OCI-LY1 (cell line): ENCODE results near the gene PXN.

Experiments used
- EZH2 ChIP-seq: fragments of 200-600 bp; sonication (generic), shearing (Covaris generic); IDR thresholded peaks from 2 replicates; pipeline ENCODE4 v1.8.0; 2017; ENCODE audit warnings: borderline replicate concordance, mixed run types, mild to moderate bottlenecking, antibody characterized with exemption, low read length, moderate library complexity, mixed read lengths
- TF ChIP-seq, protein P1 (sequence below): fragments of 200-600 bp; sonication (generic), shearing (Covaris generic); IDR thresholded peaks from 2 replicates; pipeline ENCODE4 v1.5.1; 2017; ENCODE audit warnings: mild to moderate bottlenecking, antibody characterized with exemption, low read length, moderate library complexity, mixed read lengths

DNA sequence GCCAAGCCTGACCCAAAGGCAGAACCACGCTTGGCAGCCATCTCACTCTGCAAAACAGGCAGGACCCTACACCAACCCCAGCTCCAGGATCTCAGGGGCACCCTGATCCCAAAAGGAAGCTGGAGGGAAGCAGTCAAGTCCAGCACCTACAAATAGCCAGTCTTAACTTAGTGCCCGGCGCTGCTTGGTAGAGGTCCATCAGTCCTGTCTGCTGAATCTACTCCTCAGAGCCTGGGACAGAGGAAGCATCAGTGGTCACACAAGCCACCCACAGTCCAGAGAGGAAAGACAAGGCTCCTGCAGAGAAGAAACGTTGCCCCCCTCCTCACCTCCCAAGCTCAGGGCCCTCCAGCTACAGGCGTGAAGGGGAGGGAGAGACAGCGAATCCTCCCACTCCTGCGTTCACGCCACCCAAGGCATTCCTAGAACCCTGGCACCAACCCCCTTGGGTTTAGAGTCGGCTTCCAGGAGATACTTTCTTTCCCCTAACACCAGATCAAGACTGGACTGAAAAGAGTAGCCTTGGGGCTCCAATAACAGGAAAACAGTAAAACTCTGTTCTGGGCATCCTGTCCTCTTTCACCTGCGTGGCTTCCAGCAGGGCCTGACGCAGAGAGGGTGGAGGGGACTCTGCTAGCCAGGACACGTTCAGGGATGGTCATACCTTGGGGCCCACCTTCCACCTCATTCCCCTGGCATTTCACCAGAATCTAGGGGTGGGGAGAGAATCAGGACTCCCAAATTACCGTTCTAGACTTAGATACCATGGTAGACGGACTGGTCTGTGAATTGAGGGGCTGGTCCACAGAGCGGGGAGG lies 1.2 kb downstream of the PXN start:
- TF ChIP-seq, protein P1, sequence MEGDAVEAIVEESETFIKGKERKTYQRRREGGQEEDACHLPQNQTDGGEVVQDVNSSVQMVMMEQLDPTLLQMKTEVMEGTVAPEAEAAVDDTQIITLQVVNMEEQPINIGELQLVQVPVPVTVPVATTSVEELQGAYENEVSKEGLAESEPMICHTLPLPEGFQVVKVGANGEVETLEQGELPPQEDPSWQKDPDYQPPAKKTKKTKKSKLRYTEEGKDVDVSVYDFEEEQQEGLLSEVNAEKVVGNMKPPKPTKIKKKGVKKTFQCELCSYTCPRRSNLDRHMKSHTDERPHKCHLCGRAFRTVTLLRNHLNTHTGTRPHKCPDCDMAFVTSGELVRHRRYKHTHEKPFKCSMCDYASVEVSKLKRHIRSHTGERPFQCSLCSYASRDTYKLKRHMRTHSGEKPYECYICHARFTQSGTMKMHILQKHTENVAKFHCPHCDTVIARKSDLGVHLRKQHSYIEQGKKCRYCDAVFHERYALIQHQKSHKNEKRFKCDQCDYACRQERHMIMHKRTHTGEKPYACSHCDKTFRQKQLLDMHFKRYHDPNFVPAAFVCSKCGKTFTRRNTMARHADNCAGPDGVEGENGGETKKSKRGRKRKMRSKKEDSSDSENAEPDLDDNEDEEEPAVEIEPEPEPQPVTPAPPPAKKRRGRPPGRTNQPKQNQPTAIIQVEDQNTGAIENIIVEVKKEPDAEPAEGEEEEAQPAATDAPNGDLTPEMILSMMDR, result no peak
- TF ChIP-seq EZH2, result no peak
